K562 (cell line): ENCODE measurements around the gene RGS6. TPM values are rescaled to one million over a fixed set of nuclear protein-coding genes. Genes with fewer than 3 reads are reported as not detected.

Source experiments
- ATAC-seq: fragments of 200-7000 bp; cut with Tn5 transposase; 3 replicates; pipeline ENCODE4 v1.9.1; 2020; ENCODE audit warnings: moderate library complexity
- BruUV-seq: library from RNA; stranded (reverse); fragments of 400-500 nt; replicated peaks from 2 replicates; lab custom pipeline; 2021; lab: Mats Ljungman, UMichigan
- CTCF ChIA-PET: fragments of 300-600 bp; formaldehyde crosslinking; extraction: SDS; loops from one replicate; lab custom pipeline; 2021; ENCODE audit warnings: low intra/inter-chr PET ratio; lab: Yijun Ruan, JAX
- POLR2A ChIA-PET: fragments of 300-600, 350-650 bp; sonication (Branson Sonifier 250); formaldehyde crosslinking; extraction: SDS; loops from one replicate; lab custom pipeline; 2021; ENCODE audit warnings: antibody characterized with exemption, inconsistent platforms; lab: Yijun Ruan, JAX
- DNase-seq, 4 experiments: peaks; one replicate each; pipeline versions ENCODE4 v3.0.0 to v3.0.0-alpha.2; 2011 to 2018; ENCODE audit warnings: low spot score in 3 of 4, mixed read lengths in 3 of 4; ENCODE audit errors: extremely low read depth in 1 of 4
- FAIRE-seq: peaks from 2 replicates; lab custom pipeline; 2011; peaks lifted over from hg19 to GRCh38; lab: Jason Lieb, UNC
- H2AFZ ChIP-seq: 2 replicates; pipeline ENCODE4 v1.6.0; 2011; ENCODE audit warnings: low read depth, low read length, control low read depth, inconsistent platforms
- H3K27ac ChIP-seq: fragments of 200-600 bp; 3 replicates; pipeline ENCODE4 v1.8.0; 2011; ENCODE audit warnings: low read depth, mild to moderate bottlenecking, control low read depth, inconsistent platforms, low read length, moderate library complexity, mixed read lengths; ENCODE audit errors: extremely low read depth
- H3K27me3 ChIP-seq, 2 experiments: fragments of 300-600 bp in 1 of 2; 2 replicates in 1 of 2; 3 replicates in 1 of 2; pipeline versions ENCODE4 v1.6.0 to v1.8.0; 2011; ENCODE audit warnings: inconsistent platforms in 2 of 2, low read length in 2 of 2, mild to moderate bottlenecking in 1 of 2, mixed read lengths in 1 of 2, moderate library complexity in 1 of 2; ENCODE audit not compliant: control insufficient read depth in 2 of 2, insufficient read depth in 2 of 2
- H3K36me3 ChIP-seq: fragments of 300-600 bp; 3 replicates; pipeline ENCODE4 v1.8.0; 2011; ENCODE audit warnings: mild to moderate bottlenecking, low read length, inconsistent platforms; ENCODE audit not compliant: control insufficient read depth, insufficient read depth
- H3K4me1 ChIP-seq, 2 experiments: fragments of 200-600 bp in 1 of 2; replicated peaks in 1 of 2; 2 replicates in 1 of 2; 3 replicates in 1 of 2; pipeline versions ENCODE4 v1.5.1 to v1.8.0; 2011; ENCODE audit warnings: inconsistent platforms in 2 of 2, low read length in 2 of 2, mild to moderate bottlenecking in 1 of 2, mixed read lengths in 1 of 2, moderate library complexity in 1 of 2; ENCODE audit not compliant: control insufficient read depth in 2 of 2, insufficient read depth in 2 of 2
- H3K4me2 ChIP-seq: 2 replicates; pipeline ENCODE4 v1.6.1; 2011; ENCODE audit warnings: low read length, control low read depth, inconsistent platforms, mixed read lengths; ENCODE audit not compliant: insufficient read depth
- H3K4me3 ChIP-seq: fragments of 200-600 bp; sonication (generic), shearing (Covaris generic); 2 replicates; pipeline ENCODE4 v1.5.1; 2016; ENCODE audit warnings: control low read depth, inconsistent platforms
- H3K79me2 ChIP-seq: fragments of 200-600 bp; 3 replicates; pipeline ENCODE4 v1.8.0; 2011; ENCODE audit warnings: low read length, inconsistent platforms; ENCODE audit not compliant: control insufficient read depth, insufficient read depth
- H3K9ac ChIP-seq, 2 experiments: 2 replicates each; pipeline versions ENCODE4 v1.6.0 to v1.6.1; 2011; ENCODE audit warnings: low read depth in 2 of 2, low read length in 2 of 2, control low read depth in 1 of 2, inconsistent platforms in 1 of 2, mild to moderate bottlenecking in 1 of 2, mixed read lengths in 1 of 2; ENCODE audit not compliant: insufficient read depth in 1 of 2
- H3K9me1 ChIP-seq: one replicate; pipeline ENCODE4 v1.6.0; 2011; ENCODE audit warnings: inconsistent platforms, mild to moderate bottlenecking, low read length, moderate library complexity; ENCODE audit not compliant: control insufficient read depth, insufficient read depth
- H3K9me3 ChIP-seq: replicated peaks from 2 replicates; pipeline ENCODE4 v1.5.1; 2011; ENCODE audit warnings: low read depth, low read length, inconsistent platforms; ENCODE audit not compliant: control insufficient read depth, insufficient read depth
- H4K20me1 ChIP-seq: replicated peaks from 2 replicates; pipeline ENCODE4 v1.6.1; 2011; ENCODE audit warnings: low read length, inconsistent platforms, mixed read lengths; ENCODE audit not compliant: control insufficient read depth, insufficient read depth
- CTCF ChIP-seq, 3 experiments: IDR thresholded peaks in 2 of 3; conservative IDR thresholded peaks in 1 of 3; 2 replicates each; pipeline ENCODE4 v1.5.1; 2011 to 2012; ENCODE audit warnings: low read length in 3 of 3, mild to moderate bottlenecking in 3 of 3, control low read depth in 2 of 3, improper control_type of control experiment in 1 of 3, inconsistent platforms in 1 of 3, low read depth in 1 of 3, mixed read lengths in 1 of 3, moderate library complexity in 1 of 3; ENCODE audit not compliant: insufficient read depth in 2 of 3
- ILK ChIP-seq: fragments of 450-650 bp; IDR thresholded peaks from 2 replicates; pipeline ENCODE4 v1.6.1; 2016; ENCODE audit warnings: missing genetic modification characterization, low read depth, mild to moderate bottlenecking, missing compliant biosample characterization, moderate library complexity, borderline replicate concordance
- KLF6 ChIP-seq: fragments of 250-450 bp; sonication (Bioruptor Pico); IDR thresholded peaks from 2 replicates; pipeline ENCODE4 v1.4.0; 2020; ENCODE audit warnings: mild to moderate bottlenecking, moderate library complexity, borderline replicate concordance
- MAX ChIP-seq: sonication (generic); formaldehyde crosslinking; IDR thresholded peaks from 2 replicates; pipeline ENCODE4 v1.9.0; 2022; ENCODE audit warnings: mild to moderate bottlenecking, missing genetic modification reagents
- NR3C1 ChIP-seq: sonication (generic); formaldehyde crosslinking; IDR thresholded peaks from 2 replicates; pipeline ENCODE4 v1.8.1; 2022; ENCODE audit warnings: missing genetic modification reagents
- PHB2 ChIP-seq: fragments of 450-650 bp; IDR thresholded peaks from 2 replicates; pipeline ENCODE4 v1.6.1; 2017; ENCODE audit warnings: low read depth
- PRPF4 ChIP-seq: fragments of 200-400 bp; formaldehyde crosslinking; IDR thresholded peaks from one replicate; pipeline ENCODE4 v1.6.1; 2017; ENCODE audit warnings: low read length, low read depth, mild to moderate bottlenecking; ENCODE audit not compliant: insufficient read depth, poor library complexity, severe bottlenecking
- RREB1 ChIP-seq: fragments of 250-450 bp; sonication (Bioruptor Pico); IDR thresholded peaks from 2 replicates; pipeline ENCODE4 v1.4.0; 2020
- SLC30A9 ChIP-seq: fragments of 250-450 bp; sonication (Bioruptor Pico); IDR thresholded peaks from 2 replicates; pipeline ENCODE4 v1.8.0; 2022; ENCODE audit warnings: mild to moderate bottlenecking, moderate library complexity
- TBL1XR1 ChIP-seq, 2 experiments: IDR thresholded peaks; 2 replicates each; pipeline ENCODE4 v1.6.1; 2012; ENCODE audit warnings: improper control_type of control experiment in 2 of 2, low read length in 2 of 2, mild to moderate bottlenecking in 1 of 2
- USF2 ChIP-seq: sonication (generic); formaldehyde crosslinking; IDR thresholded peaks from 2 replicates; pipeline ENCODE4 v1.5.0; 2020; ENCODE audit warnings: missing genetic modification reagents
- ZC3H8 ChIP-seq: fragments of 450-650 bp; IDR thresholded peaks from 2 replicates; pipeline ENCODE4 v1.6.1; 2017
- ZEB2 ChIP-seq: fragments of 450-650 bp; IDR thresholded peaks from 2 replicates; pipeline ENCODE4 v1.6.1; 2016
- ZNF512 ChIP-seq: IDR thresholded peaks from 2 replicates; pipeline ENCODE4 v1.6.1; 2016; ENCODE audit warnings: missing genetic modification characterization, missing compliant biosample characterization
- WGBS: fragments of 100-300 bp; shearing (Covaris generic); methylation state at CpG from one replicate; pipeline ENCODE4 v1.1.6; 2016; ENCODE audit warnings: low coverage, mixed read lengths; ENCODE audit not compliant: insufficient coverage; ENCODE audit errors: missing lambda C conversion rate; 5-methylcytosine and 5-hydroxymethylcytosine counted together
- in situ Hi-C: fragments of 300-500 bp; cut with MboI; formaldehyde crosslinking; loops from 4 replicates; pipeline ENCODE4 v1.15.0; 2018; ENCODE audit warnings: inconsistent platforms, mixed read lengths
- intact Hi-C: fragments of 100-400 bp; cut with micrococcal nuclease; formaldehyde crosslinking; loops from 2 replicates; pipeline ENCODE4 v1.14.2; 2022
- polyA plus RNA-seq, 8 experiments: library from polyadenylated mRNA; depleted of rRNA in 4 of 8; stranded (reverse) in 5 of 8; unstranded in 3 of 8; fragments of >200 nt; fragmentation: Nextera tagmentation in 2 of 8; fragmentation: Illumina TruSeq in 1 of 8; extraction: Ambion mirVana in 2 of 8; extraction: Trizol in 1 of 8; gene quantifications; 2 replicates each; pipeline versions ENCODE4 v1.2.1 to v1.2.3, GENCODE V29; 2011 to 2014; ENCODE audit warnings: inconsistent platforms in 1 of 8, missing spikeins in 1 of 8
- total RNA-seq, 7 experiments: library from RNA; depleted of rRNA in 6 of 7; stranded (reverse); fragments of >200 nt in 6 of 7; fragmentation: Illumina TruSeq in 2 of 7; extraction: Trizol in 2 of 7; gene quantifications; 2 replicates each; pipeline versions ENCODE4 v1.2.1 to v1.2.3, GENCODE V29; 2011 to 2021; ENCODE audit warnings: low replicate concordance in 1 of 7

The RGS6 gene
- total and polyA plus RNA-seq, 9 of the 15 experiments (the other 6 are each of a cell fraction or from before 2014, with no cell fraction given): not detected

- Histone ChIP-seq H4K20me1 (no peaks in the 10 kb centered on the region), H3K27ac (no peak overlapping the region), H3K9me1 (no peaks in the 10 kb centered on the region), H3K79me2 (no peaks in the 10 kb centered on the region), H3K27me3 (no peaks in the 10 kb centered on the region), H3K4me2 (no peak overlapping the region), H3K9me3 (no peaks in the 10 kb centered on the region), H3K4me1 (no peaks in the 10 kb centered on the region), H3K4me3 (no peak overlapping the region), H3K9ac (no peak overlapping the region), H3K36me3 (no peaks in the 10 kb centered on the region), H2AFZ (no peak overlapping the region)
- WGBS: no CpG with 5 or more reads among the region's 1 CpG
- in situ Hi-C loops: no loop called here
- DNase-seq (no peak), ATAC-seq (no peak), FAIRE-seq (no peak)
- ChIA-PET CTCF (no interaction called here), POLR2A (no interaction called here)
- intact Hi-C loops: no loop called here
- BruUV-seq: no TSS peak
- no peak for TF ChIP-seq NR3C1 (CRISPR knock-in tag)
- TF ChIP-seq USF2 (CRISPR knock-in tag): no peak
- no peak for TF ChIP-seq ILK (tag)
- no peak for TF ChIP-seq ZC3H8
- no peak for TF ChIP-seq PRPF4
- TF ChIP-seq ZNF512 (tag): no peak
- no peak for TF ChIP-seq SLC30A9 (CRISPR knock-in tag)
- no peak for TF ChIP-seq TBL1XR1 (IDR thresholded peaks at IDR 0.05; ENCODE audit: low read length in 2 of 2)
- TF ChIP-seq MAX (CRISPR knock-in tag): no peak
- no peak for TF ChIP-seq KLF6 (CRISPR knock-in tag)
- no peak for TF ChIP-seq RREB1
- no peak for TF ChIP-seq PHB2
- no peak for TF ChIP-seq CTCF (IDR thresholded peaks at IDR 0.05 in 2 of 3, conservative IDR thresholded peaks at IDR 0.05 in 1 of 3; ENCODE audit: insufficient read depth in 2 of 3, low read depth in 1 of 3, low read length in 3 of 3)
- no peak for TF ChIP-seq ZEB2
Observed at GRCh38 chr14:72292689-72293024, 360.4 kb downstream of the RGS6 start.
